ENCODE data around the gene SLC22A23. TPM values are rescaled to one million over a fixed set of nuclear protein-coding genes. Genes with fewer than 3 reads are reported as not detected.

The SLC22A23 gene
- total RNA-seq, 2 donors from 2014 or later, result 85.7 to 89.5 TPM

- intact Hi-C loops (cut with DNase I), result no loop called here
- no peak overlapping the region for H3K4me3 ChIP-seq
These were observed 195.9 kb downstream of the SLC22A23 start for GRCh38 chr6:3260772-3261517.

GRCh38 chr6:3260296-3260695 lies 196.6 kb downstream of the SLC22A23 start:
- H3K9me3 ChIP-seq, result no peaks in the 10 kb centered on the region
- H3K27me3 ChIP-seq, result no peaks in the 10 kb centered on the region
- H3K4me3 ChIP-seq, result peak overlapping the region; percentile 100
- H3K9ac ChIP-seq (ENCODE audit: low read depth in 2 of 2, low read length in 2 of 2), result no peak overlapping the region
- DNase-seq, result no peak
- no peak for TF ChIP-seq CTCF (IDR thresholded peaks at IDR 0.05)
- no peaks in the 10 kb centered on the region for H3K36me3 ChIP-seq
- H3K27ac ChIP-seq, result no peak overlapping the region
- no peaks in the 10 kb centered on the region for H3K4me1 ChIP-seq
- intact Hi-C loops (cut with DNase I), result no loop called here

More at GRCh38 chr6:3260772-3261517, 195.9 kb downstream of the SLC22A23 start:
- Histone ChIP-seq H3K4me1 (no peaks in the 10 kb centered on the region), H3K27me3 (no peaks in the 10 kb centered on the region), H3K27ac (no peak overlapping the region), H3K9me3 (no peaks in the 10 kb centered on the region), H3K9ac (ENCODE audit: low read depth in 2 of 2, low read length in 2 of 2) (no peak overlapping the region), H3K36me3 (no peaks in the 10 kb centered on the region)
- no peak for TF ChIP-seq CTCF (IDR thresholded peaks at IDR 0.05)
- no peak for DNase-seq

GRCh38 chr6:3259491-3259958 lies 197.3 kb downstream of the SLC22A23 start:
- peak overlapping the region; percentile 27 for H3K27ac ChIP-seq
- no peaks in the 10 kb centered on the region for H3K9me3 ChIP-seq
- intact Hi-C loops (cut with DNase I), result no loop called here
- H3K4me3 ChIP-seq, result peak overlapping the region; percentile 100
- H3K4me1 ChIP-seq, result no peaks in the 10 kb centered on the region
- peak; percentile 66 for DNase-seq
- H3K9ac ChIP-seq (ENCODE audit: low read depth in 2 of 2, low read length in 2 of 2), result peak overlapping the region; percentile 89 to 90
- TF ChIP-seq CTCF (IDR thresholded peaks at IDR 0.05), result no peak
- H3K36me3 ChIP-seq, result no peaks in the 10 kb centered on the region
- H3K27me3 ChIP-seq, result no peaks in the 10 kb centered on the region

- intact Hi-C loops (cut with DNase I), result no loop called here
- no peaks in the 10 kb centered on the region for H3K36me3 ChIP-seq
- H3K9ac ChIP-seq (ENCODE audit: low read depth in 2 of 2, low read length in 2 of 2), result peak within 1 kb of the TSS; percentile 89 to 90
- no peak for TF ChIP-seq CTCF (IDR thresholded peaks at IDR 0.05)
- H3K27me3 ChIP-seq, result no peaks in the 10 kb centered on the region
- peak within 1 kb of the TSS; percentile 100 for H3K4me3 ChIP-seq
- H3K9me3 ChIP-seq, result no peaks in the 10 kb centered on the region
- H3K27ac ChIP-seq, result peak within 1 kb of the TSS; percentile 27
- no peaks in the 10 kb centered on the region for H3K4me1 ChIP-seq
- peak; percentile 98 for DNase-seq
These were observed 197.9 kb downstream of the SLC22A23 start, which contains the start of gene PSMG4 for GRCh38 chr6:3258720-3259490. Gene PSMG4, plus strand, starts transcription at chr6:3258947. Its CDS starts 76 bp downstream, at chr6:3259023.

- no peaks in the 10 kb centered on the region for H3K9me3 ChIP-seq
- peak overlapping the region; percentile 100 for H3K4me3 ChIP-seq
- no peaks in the 10 kb centered on the region for H3K4me1 ChIP-seq
- no peak for TF ChIP-seq CTCF (IDR thresholded peaks at IDR 0.05)
- H3K27ac ChIP-seq, result no peak overlapping the region
- H3K27me3 ChIP-seq, result no peaks in the 10 kb centered on the region
- no peaks in the 10 kb centered on the region for H3K36me3 ChIP-seq
- DNase-seq, result no peak
- peak overlapping the region in 1 of 2 donors; percentile 89 for H3K9ac ChIP-seq (ENCODE audit: low read depth in 2 of 2, low read length in 2 of 2)
- intact Hi-C loops (cut with DNase I), result no loop called here
These were observed 198.6 kb downstream of the SLC22A23 start for GRCh38 chr6:3258201-3258600.

Data from colonic mucosa (tissue), 4 donors.